Measurements from ENCODE around the gene ESCO1.

DNA sequence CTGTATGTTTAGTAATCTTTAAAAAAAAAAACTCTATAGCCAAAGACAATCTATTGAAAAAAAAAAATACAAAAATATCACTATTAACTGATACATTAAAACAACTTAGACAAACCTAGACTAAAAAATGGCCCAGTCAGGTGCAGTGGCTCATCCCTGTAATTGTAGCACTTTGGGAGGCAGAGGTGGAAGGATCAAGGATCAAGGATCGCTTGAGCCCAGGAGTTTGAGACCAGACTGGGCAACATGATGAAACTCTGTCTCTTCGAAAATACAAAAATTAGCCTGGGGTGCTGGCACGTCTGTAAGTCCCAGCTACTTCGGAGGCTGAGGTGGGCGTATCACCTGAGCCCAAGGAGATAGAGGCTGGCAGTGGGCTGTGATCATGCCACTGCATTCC is 16.1 kb downstream of the ESCO1 start:
- TF ChIP-seq POLR2A (IDR thresholded peaks at IDR 0.05; ENCODE audit: low read depth, low read length), result no peak
- TF ChIP-seq, protein P1, sequence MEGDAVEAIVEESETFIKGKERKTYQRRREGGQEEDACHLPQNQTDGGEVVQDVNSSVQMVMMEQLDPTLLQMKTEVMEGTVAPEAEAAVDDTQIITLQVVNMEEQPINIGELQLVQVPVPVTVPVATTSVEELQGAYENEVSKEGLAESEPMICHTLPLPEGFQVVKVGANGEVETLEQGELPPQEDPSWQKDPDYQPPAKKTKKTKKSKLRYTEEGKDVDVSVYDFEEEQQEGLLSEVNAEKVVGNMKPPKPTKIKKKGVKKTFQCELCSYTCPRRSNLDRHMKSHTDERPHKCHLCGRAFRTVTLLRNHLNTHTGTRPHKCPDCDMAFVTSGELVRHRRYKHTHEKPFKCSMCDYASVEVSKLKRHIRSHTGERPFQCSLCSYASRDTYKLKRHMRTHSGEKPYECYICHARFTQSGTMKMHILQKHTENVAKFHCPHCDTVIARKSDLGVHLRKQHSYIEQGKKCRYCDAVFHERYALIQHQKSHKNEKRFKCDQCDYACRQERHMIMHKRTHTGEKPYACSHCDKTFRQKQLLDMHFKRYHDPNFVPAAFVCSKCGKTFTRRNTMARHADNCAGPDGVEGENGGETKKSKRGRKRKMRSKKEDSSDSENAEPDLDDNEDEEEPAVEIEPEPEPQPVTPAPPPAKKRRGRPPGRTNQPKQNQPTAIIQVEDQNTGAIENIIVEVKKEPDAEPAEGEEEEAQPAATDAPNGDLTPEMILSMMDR (conservative IDR thresholded peaks at IDR 0.05; ENCODE audit: low read depth, low read length), result no peak
- no peak for TF ChIP-seq RFX5 (IDR thresholded peaks at IDR 0.05; ENCODE audit: low read depth, low read length)

Measured in IMR-90 (cell line).